OCI-LY3 (cell line): ENCODE measurements around the gene SVIL.

Experiments
- H2AFZ ChIP-seq: fragments of 200-600, 300-600 bp; shearing (Covaris generic); 2 replicates; pipeline ENCODE4 v1.6.0; 2014; ENCODE audit warnings: antibody characterized with exemption, low read depth, low read length
- H3K27ac ChIP-seq: fragments of 200-600, 300-600 bp; sonication (generic); 2 replicates; pipeline ENCODE4 v1.5.1; 2014; ENCODE audit warnings: mild to moderate bottlenecking, low read length, moderate library complexity, mixed read lengths
- H3K27me3 ChIP-seq: fragments of 200-600, 300-600 bp; sonication (generic); 2 replicates; pipeline ENCODE4 v1.6.1; 2014; ENCODE audit warnings: low read depth, low read length, mixed read lengths
- H3K36me3 ChIP-seq: fragments of 200-600, 300-600 bp; sonication (generic); replicated peaks from 2 replicates; pipeline ENCODE3; 2014; ENCODE audit warnings: low read depth, low read length, mixed read lengths
- H3K4me1 ChIP-seq: fragments of 300-600, 200-600 bp; sonication (generic); 2 replicates; pipeline ENCODE4 v1.6.1; 2014; ENCODE audit warnings: low read length, mixed read lengths
- H3K4me2 ChIP-seq: fragments of 200-600, 300-600 bp; sonication (generic); 2 replicates; pipeline ENCODE4 v1.6.1; 2014; ENCODE audit warnings: low read length, mixed read lengths
- H3K4me3 ChIP-seq: fragments of 300-600, 200-600 bp; sonication (generic); 2 replicates; pipeline ENCODE4 v1.5.1; 2014; ENCODE audit warnings: antibody characterized with exemption, mild to moderate bottlenecking, low read length, moderate library complexity
- H3K79me2 ChIP-seq: fragments of 300-600, 200-600 bp; shearing (Covaris generic); 2 replicates; pipeline ENCODE4 v1.6.1; 2014; ENCODE audit warnings: mild to moderate bottlenecking, low read length, mixed read lengths
- H3K9ac ChIP-seq: fragments of 300-600, 200-600 bp; shearing (Covaris generic); 2 replicates; pipeline ENCODE4 v1.6.0; 2014; ENCODE audit warnings: mild to moderate bottlenecking, low read length, moderate library complexity
- H3K9me3 ChIP-seq: fragments of 200-600, 300-600 bp; shearing (Covaris generic); 2 replicates; pipeline ENCODE4 v1.6.1; 2014; ENCODE audit warnings: low read length, mixed read lengths; ENCODE audit not compliant: insufficient read depth
- H4K20me1 ChIP-seq: fragments of 200-600, 300-600 bp; sonication (generic); 2 replicates; pipeline ENCODE4 v1.6.1; 2016; ENCODE audit warnings: low read length, mixed read lengths; ENCODE audit not compliant: insufficient read depth
- CTCF ChIP-seq: fragments of 200-600, 300-600 bp; sonication (generic); IDR thresholded peaks from 2 replicates; pipeline ENCODE4 v1.5.1; 2014; ENCODE audit warnings: antibody characterized with exemption, low read length, low read depth
- EZH2phosphoT487 ChIP-seq: fragments of 200-600 bp; shearing (Covaris generic); IDR thresholded peaks from 2 replicates; pipeline ENCODE4 v1.6.1; 2018; ENCODE audit warnings: antibody characterized with exemption, mixed run types, low read depth

The SVIL gene

GRCh38 chr10:29438271-29438670 is 196.5 kb downstream of the SVIL start:
- Histone ChIP-seq H3K4me2 (no peak overlapping the region), H3K9me3 (no peaks in the 10 kb centered on the region), H3K4me1 (0 out of 2 replicates have a peak, but pooled peaks cover 2% of the 10 kb centered on the region), H3K4me3 (no peak overlapping the region), H2AFZ (no peak overlapping the region), H3K9ac (no peak overlapping the region), H3K27me3 (no peaks in the 10 kb centered on the region), H3K79me2 (no peaks in the 10 kb centered on the region), H4K20me1 (no peaks in the 10 kb centered on the region), H3K36me3 (no peaks in the 10 kb centered on the region), H3K27ac (no peak overlapping the region)
- TF ChIP-seq EZH2phosphoT487, result no peak
- TF ChIP-seq CTCF, result no peak

- Histone ChIP-seq H3K9ac (no peak overlapping the region), H4K20me1 (no peaks in the 10 kb centered on the region), H3K36me3 (no peaks in the 10 kb centered on the region), H2AFZ (no peak overlapping the region), H3K4me1 (0 out of 2 replicates have a peak, but pooled peaks cover 2% of the 10 kb centered on the region), H3K27me3 (no peaks in the 10 kb centered on the region), H3K4me2 (no peak overlapping the region), H3K4me3 (no peak overlapping the region), H3K79me2 (no peaks in the 10 kb centered on the region), H3K9me3 (no peaks in the 10 kb centered on the region), H3K27ac (no peak overlapping the region)
- TF ChIP-seq CTCF (no peak), EZH2phosphoT487 (no peak)
Measured at GRCh38 chr10:29437871-29438270, 196.9 kb downstream of the SVIL start.

- no peak overlapping the region for H3K4me2 ChIP-seq
- no peaks in the 10 kb centered on the region for H3K9me3 ChIP-seq
Measured at GRCh38 chr10:29435809-29436501, 198.8 kb downstream of the SVIL start.

GRCh38 chr10:29434111-29434510 is 200.7 kb downstream of the SVIL start:
- H3K27ac ChIP-seq, result no peak overlapping the region
- 0 out of 2 replicates have a peak, but pooled peaks cover 2% of the 10 kb centered on the region for H3K4me1 ChIP-seq
- no peaks in the 10 kb centered on the region for H3K36me3 ChIP-seq
- TF ChIP-seq CTCF, result no peak
- TF ChIP-seq EZH2phosphoT487, result no peak
- H4K20me1 ChIP-seq, result no peaks in the 10 kb centered on the region
- no peaks in the 10 kb centered on the region for H3K79me2 ChIP-seq
- H3K4me3 ChIP-seq, result no peak overlapping the region
- H3K9ac ChIP-seq, result no peak overlapping the region
- H2AFZ ChIP-seq, result no peak overlapping the region
- no peak overlapping the region for H3K4me2 ChIP-seq
- H3K9me3 ChIP-seq, result no peaks in the 10 kb centered on the region
- H3K27me3 ChIP-seq, result no peaks in the 10 kb centered on the region

More at GRCh38 chr10:29435809-29436501, 198.8 kb downstream of the SVIL start:
- TF ChIP-seq EZH2phosphoT487 (no peak), CTCF (no peak)
- no peaks in the 10 kb centered on the region for H3K79me2 ChIP-seq
- H3K27me3 ChIP-seq, result no peaks in the 10 kb centered on the region
- no peaks in the 10 kb centered on the region for H3K36me3 ChIP-seq
- 0 out of 2 replicates have a peak, but pooled peaks cover 2% of the 10 kb centered on the region for H3K4me1 ChIP-seq
- H3K9ac ChIP-seq, result no peak overlapping the region
- no peak overlapping the region for H3K4me3 ChIP-seq
- H3K27ac ChIP-seq, result no peak overlapping the region
- H4K20me1 ChIP-seq, result no peaks in the 10 kb centered on the region
- no peak overlapping the region for H2AFZ ChIP-seq
